ENCODE measurements around the gene SNX4.

GRCh38 chr3:125440559-125440955 is 79.4 kb downstream of the SNX4 start:
- TF ChIP-seq CTCF (IDR thresholded peaks at IDR 0.05) (no peak), POLR2AphosphoS5 (IDR thresholded peaks at IDR 0.05) (no peak), POLR2A (IDR thresholded peaks at IDR 0.05; ENCODE audit: low read depth) (no peak)

Measured in esophagus muscularis mucosa (tissue), 3 donors.